HG03469 (cell line): Measurements from ENCODE around the gene ITPR3.
"Not testable (repeated sequence)": the region's sequence is repeated elsewhere in the genome, so short reads cannot be mapped to it uniquely, and the experiment has no call there.

Source experiments
- ATAC-seq: cut with Tn5 transposase; IDR thresholded peaks from one replicate; pipeline ENCODE4 v1.9.1; 2021; ENCODE audit warnings: mild to moderate bottlenecking, moderate library complexity, moderate number of reproducible peaks; ENCODE audit not compliant: unreplicated experiment

ITPR3 gene

GRCh38 chr6:33590531-33591198 lies 30.5 kb upstream of the ITPR3 start:
- ATAC-seq = no peak

DNA sequence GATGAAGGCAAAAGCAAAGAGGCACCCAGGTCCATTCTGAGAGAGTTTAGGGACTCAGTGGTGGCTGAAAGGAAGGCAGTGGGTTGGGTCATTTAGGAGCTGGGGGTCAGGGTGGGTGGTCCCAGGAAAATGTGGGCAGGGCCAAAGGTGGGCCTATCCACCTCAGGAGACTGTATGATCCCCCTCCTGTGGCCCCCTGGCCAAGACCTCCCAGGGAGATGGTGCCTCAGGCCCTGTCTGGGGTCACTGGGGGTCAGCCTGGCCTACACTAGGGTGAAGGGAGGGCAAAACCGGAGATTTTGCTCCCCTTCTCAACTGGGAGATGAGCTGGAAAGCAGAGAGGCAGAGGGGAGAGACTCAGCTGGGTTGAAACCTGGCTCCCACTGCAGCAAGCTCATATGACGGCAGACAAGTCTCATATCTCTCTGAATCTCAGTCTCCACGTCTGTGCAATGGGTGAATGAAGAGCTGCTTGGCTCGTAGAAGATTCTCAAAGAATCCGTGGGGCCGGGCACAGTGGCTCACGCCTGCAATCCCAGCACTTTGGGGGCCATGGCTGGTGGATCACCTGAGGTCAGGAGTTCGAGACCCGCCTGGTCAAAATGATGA lies 29.6 kb upstream of the ITPR3 start:
- no peak for ATAC-seq

GRCh38 chr6:33592280-33592594 lies 28.9 kb upstream of the ITPR3 start:
- ATAC-seq = no peak

DNA sequence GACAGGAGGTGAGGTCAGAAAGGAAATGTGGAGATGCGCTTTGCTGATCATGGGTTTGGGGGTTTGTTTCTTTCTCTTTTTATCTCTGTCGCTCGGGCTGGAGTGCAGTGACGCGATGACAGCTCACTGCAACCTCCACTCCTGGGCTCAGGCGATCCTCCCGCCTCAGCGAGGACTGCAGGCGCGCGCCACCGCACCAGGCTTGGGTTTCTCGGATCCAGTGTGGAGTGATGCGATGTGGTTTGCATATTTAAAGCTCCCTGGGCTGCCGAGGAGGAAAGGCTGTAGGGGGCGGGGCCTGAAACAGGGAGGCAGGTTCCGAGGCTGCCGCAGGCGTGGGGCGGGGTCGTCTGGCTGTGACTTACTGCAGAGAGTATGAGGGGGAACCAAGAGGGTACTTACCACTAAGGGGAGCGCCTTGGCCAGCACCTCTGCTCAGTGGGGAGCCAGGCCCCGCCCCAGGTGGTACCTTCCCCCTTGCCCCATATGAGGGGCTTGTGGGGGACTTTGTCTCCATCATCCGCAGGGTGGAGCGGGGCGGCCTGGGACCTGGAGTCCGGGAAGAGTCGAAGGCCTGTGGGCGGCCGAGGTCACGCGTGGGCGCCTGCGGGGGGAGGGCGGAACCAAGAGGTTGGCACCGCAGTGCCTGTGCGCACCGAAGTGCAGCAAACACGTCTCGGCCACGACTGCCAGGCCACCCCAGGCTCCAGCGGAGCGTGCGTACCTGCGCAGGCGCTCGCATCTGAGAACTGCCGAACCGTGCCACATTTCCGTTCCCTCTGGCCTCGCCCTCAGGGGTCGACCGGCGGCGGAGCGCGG lies 28.3 kb upstream of the ITPR3 start:
- no peak for ATAC-seq

GRCh38 chr6:33593414-33593727 lies 27.8 kb upstream of the ITPR3 start:
- no peak for ATAC-seq

DNA sequence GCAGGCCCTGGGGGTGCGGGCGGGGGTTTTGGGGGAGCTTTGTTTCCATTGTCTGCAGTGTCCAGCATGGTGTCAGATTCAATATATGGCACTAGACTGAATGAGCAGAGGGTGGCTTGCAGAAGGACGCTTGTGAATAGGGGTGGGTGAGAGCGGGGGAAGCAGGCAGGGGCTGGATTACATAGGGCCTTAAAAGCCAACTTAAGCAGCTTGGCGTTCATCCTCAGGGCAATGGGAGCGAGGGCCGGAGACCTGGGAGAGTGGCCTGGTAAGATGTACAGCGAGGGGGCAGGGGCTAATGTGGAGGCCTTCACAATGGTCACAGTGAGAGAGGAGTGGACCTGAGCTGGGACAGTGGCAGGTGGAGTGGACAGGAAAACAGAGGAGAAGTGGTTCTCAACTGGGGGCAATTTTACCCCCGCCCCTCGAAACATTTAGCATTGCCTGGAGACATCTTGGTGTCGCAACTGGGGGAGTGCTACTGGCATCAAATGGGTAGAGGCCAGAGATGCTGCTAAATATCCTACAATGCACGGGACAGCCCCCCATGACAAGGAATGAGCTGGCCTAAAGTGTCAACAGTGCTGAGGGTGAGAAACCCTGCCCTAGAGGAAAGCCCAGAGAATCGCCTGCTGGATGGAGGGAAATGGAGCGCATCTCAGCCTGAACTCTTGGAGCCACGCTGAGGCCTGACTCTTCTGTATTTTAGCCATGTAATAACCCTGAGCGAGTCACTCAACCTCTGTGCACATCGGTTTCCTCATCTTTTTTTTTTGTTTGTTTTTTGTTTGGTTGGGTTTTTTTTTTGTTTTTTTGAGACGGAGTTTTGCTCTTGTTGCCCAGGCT lies 25.9 kb upstream of the ITPR3 start:
- no peak for ATAC-seq

- not testable (repeated sequence) for ATAC-seq
Observed at GRCh38 chr6:33596894-33597293, 24.2 kb upstream of the ITPR3 start.

DNA sequence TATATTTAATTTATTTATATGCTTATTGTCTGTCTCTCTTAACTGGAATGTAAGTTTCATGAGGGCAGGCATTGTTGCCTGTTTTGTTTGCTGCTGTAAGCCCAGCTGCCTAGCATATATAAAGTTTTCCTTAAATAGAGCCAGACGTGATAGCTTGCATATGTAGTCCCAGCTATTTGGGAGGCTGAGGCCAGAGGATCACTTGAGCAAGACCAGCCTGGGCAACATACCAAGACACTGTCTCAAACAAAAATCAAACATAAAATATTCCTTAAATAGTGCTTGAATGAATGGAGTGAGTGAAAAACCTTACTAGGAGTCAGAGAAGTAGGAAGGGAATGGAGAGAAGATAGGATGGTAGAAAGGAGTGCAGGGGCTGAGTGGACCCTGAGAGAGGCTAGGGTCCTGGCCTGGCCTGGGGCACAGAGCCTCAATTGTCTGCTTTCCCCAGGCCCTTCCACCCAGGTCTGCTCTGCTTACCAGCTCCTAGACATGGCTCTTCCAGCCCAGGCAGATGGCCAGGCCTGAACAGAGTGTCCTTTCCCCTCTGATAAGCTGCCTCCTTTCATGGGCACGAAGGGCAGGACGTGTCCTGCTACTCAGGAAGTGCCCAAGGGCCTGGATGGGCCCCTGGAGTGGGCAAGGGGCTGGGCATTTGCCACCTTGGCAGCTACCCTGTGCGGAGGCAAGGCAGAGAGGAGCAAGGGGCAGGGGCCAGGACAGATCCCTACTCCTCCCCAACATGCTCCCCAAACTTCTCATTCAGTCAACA lies 23.4 kb upstream of the ITPR3 start:
- ATAC-seq = no peak

- no peak for ATAC-seq
Observed at GRCh38 chr6:33599413-33599938, 21.6 kb upstream of the ITPR3 start.

DNA sequence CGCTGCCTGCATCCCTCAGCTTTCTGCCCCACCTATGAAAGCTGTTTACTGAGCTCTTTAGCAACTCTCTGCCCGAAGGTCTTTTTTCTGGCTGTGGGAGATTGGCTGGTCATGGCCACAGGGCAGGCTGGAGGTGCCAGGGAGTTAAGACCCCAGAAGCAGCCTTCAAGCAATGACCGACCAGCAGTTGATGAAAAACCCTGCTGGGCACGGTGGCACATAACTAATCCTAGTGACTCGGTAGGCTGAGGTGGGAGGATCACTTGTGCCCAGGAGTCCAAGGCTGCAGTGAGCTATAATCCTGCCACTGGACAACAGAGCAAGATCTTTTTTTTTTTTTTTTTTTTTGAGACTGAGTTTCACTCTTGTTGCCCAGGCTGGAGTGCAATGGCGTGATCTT lies 20.4 kb upstream of the ITPR3 start:
- no peak for ATAC-seq

DNA sequence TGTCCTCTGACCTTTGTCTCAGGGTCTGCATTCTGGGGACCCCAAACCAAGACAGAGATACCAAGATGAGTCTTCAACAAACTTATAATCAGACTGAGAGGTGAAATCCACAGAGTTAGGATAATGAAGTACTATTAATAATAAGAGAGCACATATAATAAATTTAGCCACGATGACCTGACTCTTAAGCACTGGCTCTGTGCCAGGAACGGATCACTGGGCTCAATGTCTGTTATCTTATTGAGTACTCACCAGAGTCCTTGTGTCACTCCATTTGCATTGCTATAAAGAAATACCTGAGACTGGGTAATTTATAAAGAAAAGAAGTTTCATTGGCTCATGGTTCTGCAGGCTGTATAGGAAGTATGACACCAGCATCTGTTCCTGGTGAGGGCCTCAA lies 18.9 kb upstream of the ITPR3 start:
- no peak for ATAC-seq

GRCh38 chr6:33604941-33605854 lies 15.9 kb upstream of the ITPR3 start:
- no peak for ATAC-seq

DNA sequence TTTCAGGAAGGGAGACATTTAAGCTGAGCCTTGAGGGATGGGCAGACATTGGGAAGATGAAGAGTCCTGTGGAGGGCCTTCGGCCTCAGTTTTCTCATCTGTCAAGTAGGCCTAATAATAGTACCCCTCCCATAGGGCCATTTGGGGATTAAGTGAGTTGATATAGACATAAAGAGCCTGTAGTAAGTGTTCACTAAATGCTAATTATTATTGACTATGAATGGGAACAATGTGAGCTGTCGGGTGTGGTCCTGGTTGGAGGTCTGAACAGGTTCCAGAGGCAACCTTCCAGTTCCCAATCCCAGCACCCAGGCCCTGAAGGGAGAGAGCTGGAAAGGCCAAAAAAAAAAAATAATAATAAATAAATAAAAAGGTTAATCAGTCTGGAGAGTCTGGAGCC lies 14.5 kb upstream of the ITPR3 start:
- ATAC-seq = no peak

GRCh38 chr6:33607126-33607783 lies 13.9 kb upstream of the ITPR3 start:
- no peak for ATAC-seq

DNA sequence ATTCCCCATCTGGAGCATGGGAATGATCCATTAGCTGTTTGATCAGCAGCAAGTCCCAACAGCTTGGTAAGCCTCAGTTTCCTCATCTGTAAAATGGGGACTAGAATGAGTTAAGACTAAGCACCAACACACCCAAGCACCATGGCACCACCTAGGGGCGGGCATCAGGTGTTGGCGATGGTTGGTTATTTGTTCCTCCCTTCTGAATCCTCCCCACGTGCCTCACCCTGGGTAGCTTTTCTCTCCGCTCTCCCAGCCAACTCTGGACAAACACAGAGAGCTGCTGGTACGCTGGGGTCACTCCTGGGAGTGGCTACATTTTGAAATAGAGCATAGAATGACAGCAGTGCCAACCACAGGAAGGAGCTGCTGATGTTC lies 13.3 kb upstream of the ITPR3 start:
- ATAC-seq = no peak

DNA sequence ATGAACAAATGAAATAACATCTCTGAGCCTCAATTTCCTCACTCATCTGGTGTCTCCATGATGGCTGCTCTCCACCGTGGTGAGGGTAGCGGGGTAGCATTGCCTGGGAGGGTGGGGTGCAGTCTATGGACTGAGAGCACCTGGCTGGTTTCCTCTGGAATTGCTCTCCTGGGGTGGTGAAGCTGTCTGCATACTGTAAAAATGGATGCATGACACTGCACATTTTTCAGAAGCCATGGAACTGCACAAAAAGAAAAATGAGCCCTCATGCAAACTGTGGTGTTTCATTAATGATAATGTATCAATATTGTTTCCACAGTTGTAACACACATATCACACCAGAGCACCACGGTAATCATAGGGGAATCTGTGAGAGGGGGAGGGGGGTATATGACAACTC lies 12.1 kb upstream of the ITPR3 start:
- no peak for ATAC-seq

- no peak for ATAC-seq
Observed at GRCh38 chr6:33609528-33609927, 11.6 kb upstream of the ITPR3 start.

GRCh38 chr6:33610067-33610466 lies 11.1 kb upstream of the ITPR3 start:
- no peak for ATAC-seq
